Esophagus muscularis mucosa (tissue), 4 donors: Measurements from ENCODE around the gene SMPD3. TPM values are rescaled to one million over a fixed set of nuclear protein-coding genes. Genes with fewer than 3 reads are reported as not detected.

ENCODE experiments used
- DNase-seq: peaks from one replicate; pipeline ENCODE4 v3.0.0-alpha.2; 2017; ENCODE audit errors: extremely low spot score
- H3K27ac ChIP-seq, 4 donors: fragments of 200-600 bp; sonication (generic); replicated peaks in 1 of 4; 1 replicate in 3 of 4; 2 replicates in 1 of 4; pipeline ENCODE4 v1.5.1; 2016 to 2019; ENCODE audit warnings: mild to moderate bottlenecking in 1 of 4
- H3K27me3 ChIP-seq, 4 donors: fragments of 200-600 bp; sonication (generic); one replicate each; pipeline versions ENCODE4 v1.5.1 to v1.6.0; 2016 to 2019
- H3K36me3 ChIP-seq, 4 donors: fragments of 200-600 bp; sonication (generic); one replicate each; pipeline ENCODE4 v1.5.1; 2016 to 2019
- H3K4me1 ChIP-seq, 4 donors: fragments of 200-600 bp; sonication (generic); one replicate each; pipeline ENCODE4 v1.5.1; 2016 to 2019
- H3K4me3 ChIP-seq, 4 donors: fragments of 200-600 bp; sonication (generic); 1 replicate in 2 of 4; 2 replicates in 2 of 4; pipeline ENCODE4 v1.5.1; 2016 to 2019; ENCODE audit warnings: mild to moderate bottlenecking in 4 of 4, moderate library complexity in 1 of 4
- H3K9me3 ChIP-seq, 4 donors: fragments of 200-600 bp; sonication (generic); 1 replicate in 3 of 4; 2 replicates in 1 of 4; pipeline ENCODE4 v1.5.1; 2016 to 2019
- EP300 ChIP-seq: sonication (generic); formaldehyde crosslinking; IDR thresholded peaks from one replicate; pipeline ENCODE4 v1.6.1; 2017; ENCODE audit warnings: antibody characterized with exemption
- POLR2A ChIP-seq: fragments of 450-650 bp; IDR thresholded peaks from one replicate; pipeline ENCODE4 v1.6.1; 2017; ENCODE audit warnings: antibody characterized with exemption, moderate library complexity, mild to moderate bottlenecking, low read depth
- POLR2AphosphoS5 ChIP-seq, 2 donors: sonication (generic); formaldehyde crosslinking; IDR thresholded peaks; one replicate each; pipeline ENCODE4 v1.6.1; 2017; ENCODE audit warnings: antibody characterized with exemption in 2 of 2
- WGBS: methylation state at CpG from one replicate; pipeline ENCODE4 v1.1.5; 2018; 5-methylcytosine and 5-hydroxymethylcytosine counted together
- intact Hi-C: fragments of 100-400 bp; cut with DNase I; formaldehyde crosslinking; loops from one replicate; pipeline ENCODE4 v1.15.1; 2023
- total RNA-seq, 4 donors: library from RNA; depleted of rRNA; stranded (reverse); fragments of >200 nt; gene quantifications; one replicate each; pipeline versions ENCODE4 v1.1.0 to v1.2.1, GENCODE V29; 2016
- TF ChIP-seq, protein P1 (sequence below), 3 experiments: fragments of 200-600 bp in 2 of 3; fragments of 450-650 bp in 1 of 3; sonication (generic) in 2 of 3; IDR thresholded peaks; one replicate each; pipeline ENCODE4 v1.5.1; 2017 to 2019; ENCODE audit warnings: antibody characterized with exemption in 3 of 3, mild to moderate bottlenecking in 2 of 3, moderate library complexity in 1 of 3

The SMPD3 gene
- total RNA-seq, 4 donors from 2014 or later = 0.32 to 0.92 (median 0.54) TPM

- 82% methylated on average over 7 of the region's 8 CpGs for WGBS
Observed at GRCh38 chr16:68372806-68373205, 75.5 kb downstream of the SMPD3 start.

GRCh38 chr16:68372381-68372720 is 76.0 kb downstream of the SMPD3 start:
- no peak for TF ChIP-seq POLR2A
- no peak for TF ChIP-seq POLR2AphosphoS5 (IDR thresholded peaks at IDR 0.05)
- TF ChIP-seq, protein P1, sequence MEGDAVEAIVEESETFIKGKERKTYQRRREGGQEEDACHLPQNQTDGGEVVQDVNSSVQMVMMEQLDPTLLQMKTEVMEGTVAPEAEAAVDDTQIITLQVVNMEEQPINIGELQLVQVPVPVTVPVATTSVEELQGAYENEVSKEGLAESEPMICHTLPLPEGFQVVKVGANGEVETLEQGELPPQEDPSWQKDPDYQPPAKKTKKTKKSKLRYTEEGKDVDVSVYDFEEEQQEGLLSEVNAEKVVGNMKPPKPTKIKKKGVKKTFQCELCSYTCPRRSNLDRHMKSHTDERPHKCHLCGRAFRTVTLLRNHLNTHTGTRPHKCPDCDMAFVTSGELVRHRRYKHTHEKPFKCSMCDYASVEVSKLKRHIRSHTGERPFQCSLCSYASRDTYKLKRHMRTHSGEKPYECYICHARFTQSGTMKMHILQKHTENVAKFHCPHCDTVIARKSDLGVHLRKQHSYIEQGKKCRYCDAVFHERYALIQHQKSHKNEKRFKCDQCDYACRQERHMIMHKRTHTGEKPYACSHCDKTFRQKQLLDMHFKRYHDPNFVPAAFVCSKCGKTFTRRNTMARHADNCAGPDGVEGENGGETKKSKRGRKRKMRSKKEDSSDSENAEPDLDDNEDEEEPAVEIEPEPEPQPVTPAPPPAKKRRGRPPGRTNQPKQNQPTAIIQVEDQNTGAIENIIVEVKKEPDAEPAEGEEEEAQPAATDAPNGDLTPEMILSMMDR (IDR thresholded peaks at IDR 0.05) = no peak
- TF ChIP-seq EP300 = no peak
- no peak overlapping the region for H3K27ac ChIP-seq
- 89% methylated on average over 3 of the region's 3 CpGs for WGBS
- H3K4me1 ChIP-seq = no peaks in the 10 kb centered on the region
- no peak overlapping the region for H3K4me3 ChIP-seq
- H3K36me3 ChIP-seq = no peaks in the 10 kb centered on the region
- intact Hi-C loops = no loop called here
- no peak for DNase-seq
- H3K9me3 ChIP-seq = no peaks in the 10 kb centered on the region
- H3K27me3 ChIP-seq = peaks cover 0 to 13% (median 2%) of the 10 kb centered on the region in 4 donors

More at GRCh38 chr16:68372806-68373205, 75.5 kb downstream of the SMPD3 start:
- H3K4me1 ChIP-seq = no peaks in the 10 kb centered on the region
- no peaks in the 10 kb centered on the region for H3K36me3 ChIP-seq
- TF ChIP-seq POLR2AphosphoS5 (IDR thresholded peaks at IDR 0.05) (no peak), POLR2A (no peak)
- TF ChIP-seq, protein P1 (IDR thresholded peaks at IDR 0.05) = no peak
- H3K27me3 ChIP-seq = peaks cover 0 to 10% (median under 1%) of the 10 kb centered on the region in 4 donors
- no peak overlapping the region for H3K27ac ChIP-seq
- no peaks in the 10 kb centered on the region for H3K9me3 ChIP-seq
- DNase-seq = no peak
- H3K4me3 ChIP-seq = no peak overlapping the region
- intact Hi-C loops = no loop called here

DNA sequence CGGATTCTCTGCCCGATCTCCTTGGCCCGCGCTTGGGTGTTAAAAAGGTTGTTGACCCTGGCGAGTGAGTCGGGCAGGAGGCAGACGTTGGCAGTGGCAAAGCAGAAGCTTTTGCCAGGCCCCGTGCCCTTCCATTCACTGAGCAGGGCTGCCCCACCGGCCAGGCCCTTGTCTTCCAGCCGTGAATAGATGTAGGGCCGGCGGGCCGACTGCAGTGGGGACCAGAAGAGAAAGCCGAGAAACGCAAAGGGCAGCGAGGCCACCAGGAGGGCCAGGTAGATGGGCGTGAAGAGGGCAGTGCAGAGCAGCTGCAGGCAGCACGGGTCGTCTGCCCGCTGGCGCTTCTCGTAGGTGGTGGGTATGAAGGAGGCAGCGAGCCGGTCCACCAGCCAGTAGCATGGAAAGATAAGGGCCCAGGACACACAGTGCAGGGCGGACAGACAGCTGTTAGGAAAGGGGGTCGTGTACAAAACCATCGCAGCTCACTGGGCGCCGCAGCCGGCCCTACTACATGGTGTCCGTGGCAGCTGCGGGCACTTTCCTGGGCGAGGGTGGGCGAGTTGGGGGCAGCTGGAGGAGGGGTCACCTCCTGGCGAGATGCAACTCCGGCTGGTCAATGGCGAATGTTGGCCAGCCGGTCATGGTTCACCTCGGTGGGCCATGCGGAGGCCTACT is 76.5 kb downstream of the SMPD3 start:
- H3K36me3 ChIP-seq = no peaks in the 10 kb centered on the region
- H3K4me1 ChIP-seq = no peaks in the 10 kb centered on the region
- no peak overlapping the region for H3K4me3 ChIP-seq
- DNase-seq = no peak
- no peak overlapping the region for H3K27ac ChIP-seq
- TF ChIP-seq POLR2A (no peak), EP300 (no peak), POLR2AphosphoS5 (IDR thresholded peaks at IDR 0.05) (no peak)
- TF ChIP-seq, protein P1 (IDR thresholded peaks at IDR 0.05) = no peak
- H3K27me3 ChIP-seq = peaks cover 0 to 19% (median 2%) of the 10 kb centered on the region in 4 donors
- 96% methylated on average over 27 of the region's 40 CpGs for WGBS
- intact Hi-C loops = no loop called here
- no peaks in the 10 kb centered on the region for H3K9me3 ChIP-seq

DNA sequence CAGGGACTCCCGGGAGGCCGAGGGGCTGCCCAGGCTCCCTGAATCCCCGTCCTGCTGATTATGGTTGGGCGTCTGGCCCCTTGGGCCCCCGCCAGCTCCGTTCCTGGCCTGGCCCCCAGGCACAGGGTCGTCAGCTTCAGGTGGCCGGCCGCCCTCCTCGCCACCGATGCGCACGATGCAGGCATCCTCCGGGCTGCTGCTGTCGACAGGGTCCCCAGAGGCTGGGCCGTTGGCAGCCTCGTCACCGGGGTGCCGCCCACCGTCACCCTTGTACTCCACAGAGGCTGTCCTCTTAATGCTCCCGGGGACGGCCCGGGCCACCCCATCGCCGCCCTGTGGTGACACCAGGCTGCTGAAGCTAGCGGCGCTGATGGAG is 77.0 kb downstream of the SMPD3 start:
- no peak overlapping the region for H3K27ac ChIP-seq
- no peak for DNase-seq
- H3K4me1 ChIP-seq = no peaks in the 10 kb centered on the region
- H3K9me3 ChIP-seq = no peaks in the 10 kb centered on the region
- WGBS = 97% methylated on average over 24 of the region's 27 CpGs
- no peaks in the 10 kb centered on the region for H3K36me3 ChIP-seq
- H3K27me3 ChIP-seq = peaks cover 0 to 24% (median 2%) of the 10 kb centered on the region in 4 donors
- intact Hi-C loops = no loop called here
- H3K4me3 ChIP-seq = no peak overlapping the region
- TF ChIP-seq POLR2A (no peak), EP300 (no peak), POLR2AphosphoS5 (IDR thresholded peaks at IDR 0.05) (no peak)
- TF ChIP-seq, protein P1 (IDR thresholded peaks at IDR 0.05) = no peak
